Neural progenitor cell (in vitro differentiated cells): ENCODE measurements around the gene URB1. TPM values are rescaled to one million over a fixed set of nuclear protein-coding genes. Genes with fewer than 3 reads are reported as not detected.

ENCODE experiments used
- DNase-seq: peaks from one replicate; pipeline ENCODE4 v3.0.0-alpha.2; 2016; ENCODE audit warnings: low spot score
- H2AFZ ChIP-seq: fragments of 200-600 bp; sonication (generic); replicated peaks from 2 replicates; pipeline ENCODE4 v1.6.1; 2016; ENCODE audit warnings: antibody characterized with exemption
- H3F3A ChIP-seq: fragments of 200-600 bp; sonication (generic); 2 replicates; pipeline ENCODE4 v1.6.1; 2016; ENCODE audit warnings: antibody characterized with exemption, low read depth
- H3K27ac ChIP-seq: fragments of 200-600 bp; sonication (generic); 2 replicates; pipeline ENCODE4 v1.5.1; 2016; ENCODE audit warnings: mild to moderate bottlenecking
- H3K27me3 ChIP-seq: fragments of 200-600 bp; sonication (generic); 2 replicates; pipeline ENCODE4 v1.6.1; 2016; ENCODE audit warnings: mild to moderate bottlenecking, moderate library complexity
- H3K36me3 ChIP-seq: fragments of 200-600 bp; sonication (generic); 2 replicates; pipeline ENCODE4 v1.5.1; 2016
- H3K4me1 ChIP-seq: fragments of 200-600 bp; sonication (generic); 2 replicates; pipeline ENCODE4 v1.6.1; 2016; ENCODE audit warnings: mixed run types
- H3K4me2 ChIP-seq: fragments of 200-600 bp; sonication (generic); 2 replicates; pipeline ENCODE4 v1.6.1; 2016
- H3K4me3 ChIP-seq: fragments of 200-600 bp; sonication (generic); 2 replicates; pipeline ENCODE4 v1.5.1; 2016
- H3K79me2 ChIP-seq: fragments of 200-600 bp; sonication (generic); 2 replicates; pipeline ENCODE4 v1.6.1; 2016; ENCODE audit warnings: low read depth
- H3K9ac ChIP-seq: fragments of 200-600 bp; sonication (generic); 2 replicates; pipeline ENCODE4 v1.6.1; 2016
- H3K9me3 ChIP-seq: fragments of 200-600 bp; sonication (generic); 2 replicates; pipeline ENCODE4 v1.5.1; 2016; ENCODE audit warnings: low read depth
- H4K20me1 ChIP-seq: fragments of 200-600 bp; sonication (generic); 2 replicates; pipeline ENCODE4 v1.6.1; 2016; ENCODE audit warnings: low read depth
- H3K27ac Mint-ChIP-seq: 3 replicates; pipeline ENCODE4 v1.8.0; 2021; ENCODE audit warnings: mixed read lengths
- H3K27me3 Mint-ChIP-seq: 2 replicates; pipeline ENCODE4 v1.8.0; 2022; ENCODE audit warnings: low read depth, mild to moderate bottlenecking, inconsistent platforms, moderate library complexity, mixed read lengths; ENCODE audit not compliant: insufficient read depth
- H3K36me3 Mint-ChIP-seq: 3 replicates; pipeline ENCODE4 v1.8.0; 2021; ENCODE audit warnings: mixed read lengths
- H3K4me1 Mint-ChIP-seq: 3 replicates; pipeline ENCODE4 v1.8.0; 2021; ENCODE audit warnings: mixed read lengths
- H3K4me3 Mint-ChIP-seq: 3 replicates; pipeline ENCODE4 v1.8.0; 2021; ENCODE audit warnings: mild to moderate bottlenecking, moderate library complexity, mixed read lengths
- H3K9me3 Mint-ChIP-seq: 3 replicates; pipeline ENCODE4 v1.8.0; 2020; ENCODE audit warnings: mixed read lengths
- CTCF ChIP-seq: fragments of 200-600 bp; sonication (generic); IDR thresholded peaks from 2 replicates; pipeline ENCODE4 v1.5.1; 2017; ENCODE audit warnings: antibody characterized with exemption, mild to moderate bottlenecking
- EZH2 ChIP-seq: fragments of 200-600 bp; sonication (generic); IDR thresholded peaks from 2 replicates; pipeline ENCODE4 v1.6.1; 2017; ENCODE audit warnings: antibody characterized with exemption, mild to moderate bottlenecking, moderate library complexity
- EZH2phosphoT487 ChIP-seq: fragments of 200-600 bp; sonication (generic); IDR thresholded peaks from 2 replicates; pipeline ENCODE4 v1.6.1; 2017; ENCODE audit warnings: antibody characterized with exemption
- total RNA-seq: library from RNA; depleted of rRNA; stranded (reverse); fragments of >200 nt; gene quantifications from 2 replicates; pipeline ENCODE4 v1.2.3, GENCODE V29; 2015; ENCODE audit warnings: low replicate concordance

The URB1 gene
- total RNA-seq, 1 donor from 2014 or later, result 7.7 TPM

GRCh38 chr21:32360401-32360975, 32.3 kb downstream of the URB1 start:
- Histone ChIP-seq H3K27me3 (no peaks in the 10 kb centered on the region), H3F3A (no peaks in the 10 kb centered on the region), H3K9me3 (no peaks in the 10 kb centered on the region), H3K4me1 (no peaks in the 10 kb centered on the region), H3K9ac (no peak overlapping the region), H2AFZ (no peak overlapping the region), H3K36me3 (no peaks in the 10 kb centered on the region), H3K27ac (no peak overlapping the region), H3K79me2 (no peaks in the 10 kb centered on the region), H4K20me1 (peaks cover 3% of the 10 kb centered on the region), H3K4me3 (no peak overlapping the region), H3K4me2 (no peak overlapping the region)
- no peak for DNase-seq
- no peaks in the 10 kb centered on the region for H3K9me3 Mint-ChIP-seq
- no peak overlapping the region for H3K4me3 Mint-ChIP-seq
- no peak overlapping the region for H3K27ac Mint-ChIP-seq
- peaks cover 8% of the 10 kb centered on the region for H3K4me1 Mint-ChIP-seq
- peaks cover 26% of the 10 kb centered on the region for H3K36me3 Mint-ChIP-seq
- TF ChIP-seq CTCF (no peak), EZH2phosphoT487 (no peak), EZH2 (no peak)
- no peaks in the 10 kb centered on the region for H3K27me3 Mint-ChIP-seq

- Histone ChIP-seq H3K4me3 (no peak overlapping the region), H4K20me1 (peaks cover 3% of the 10 kb centered on the region), H3K4me1 (no peaks in the 10 kb centered on the region), H3K79me2 (no peaks in the 10 kb centered on the region), H3K4me2 (no peak overlapping the region), H3K9ac (no peak overlapping the region), H3K36me3 (no peaks in the 10 kb centered on the region), H3K27me3 (no peaks in the 10 kb centered on the region), H3K9me3 (no peaks in the 10 kb centered on the region), H3K27ac (no peak overlapping the region), H3F3A (no peaks in the 10 kb centered on the region), H2AFZ (no peak overlapping the region)
- Mint-ChIP-seq H3K27ac (no peak overlapping the region), H3K36me3 (peaks cover 24% of the 10 kb centered on the region), H3K27me3 (no peaks in the 10 kb centered on the region), H3K9me3 (no peaks in the 10 kb centered on the region), H3K4me1 (peaks cover 5% of the 10 kb centered on the region), H3K4me3 (no peak overlapping the region)
- DNase-seq, result no peak
- TF ChIP-seq EZH2phosphoT487 (no peak), EZH2 (no peak)
Measured at GRCh38 chr21:32359719-32360260, 33.0 kb downstream of the URB1 start.

- Histone ChIP-seq H3K79me2 (no peaks in the 10 kb centered on the region), H3K9me3 (no peaks in the 10 kb centered on the region), H3K36me3 (no peaks in the 10 kb centered on the region), H3K9ac (no peak overlapping the region), H2AFZ (no peak overlapping the region), H3K4me2 (no peak overlapping the region), H3K27ac (no peak overlapping the region), H3K4me1 (no peaks in the 10 kb centered on the region), H3K27me3 (no peaks in the 10 kb centered on the region), H3K4me3 (no peak overlapping the region), H3F3A (no peaks in the 10 kb centered on the region), H4K20me1 (peaks cover 2% of the 10 kb centered on the region)
- TF ChIP-seq CTCF (no peak), EZH2 (no peak), EZH2phosphoT487 (no peak)
- no peaks in the 10 kb centered on the region for H3K27me3 Mint-ChIP-seq
- H3K36me3 Mint-ChIP-seq, result peaks cover 28% of the 10 kb centered on the region
- H3K9me3 Mint-ChIP-seq, result no peaks in the 10 kb centered on the region
- H3K27ac Mint-ChIP-seq, result no peak overlapping the region
- no peaks in the 10 kb centered on the region for H3K4me1 Mint-ChIP-seq
- H3K4me3 Mint-ChIP-seq, result no peak overlapping the region
- no peak for DNase-seq
Measured at GRCh38 chr21:32356874-32357395, 35.9 kb downstream of the URB1 start.
